Caco-2 (cell line): ENCODE results near the gene GPBP1L1. TPM values are rescaled to one million over a fixed set of nuclear protein-coding genes. Genes with fewer than 3 reads are reported as not detected.

Experiments
- BruUV-seq: library from RNA; stranded (reverse); fragments of 400-500 nt; replicated peaks from 2 replicates; lab custom pipeline; 2021; lab: Mats Ljungman, UMichigan
- CTCF ChIA-PET: fragments of 300-600 bp; sonication (Branson Sonifier 250); formaldehyde crosslinking; loops from one replicate; lab custom pipeline; 2022; ENCODE audit warnings: antibody characterized with exemption; lab: Charles Lee
- POLR2A ChIA-PET: fragments of 300-600 bp; sonication (Branson Sonifier 250); formaldehyde crosslinking; loops from one replicate; lab custom pipeline; 2022; ENCODE audit warnings: antibody characterized with exemption; lab: Charles Lee
- DNase-seq, 2 experiments: peaks; one replicate each; pipeline versions ENCODE4 v3.0.0 to v3.0.0-alpha.2; 2020 to 2022
- H3K27me3 ChIP-seq: replicated peaks from 2 replicates; pipeline ENCODE4 v1.6.0; 2011; ENCODE audit warnings: low read length; ENCODE audit not compliant: control insufficient read depth, insufficient read depth
- H3K36me3 ChIP-seq: 2 replicates; pipeline ENCODE4 v1.5.1; 2011; ENCODE audit warnings: low read length; ENCODE audit not compliant: control insufficient read depth, insufficient read depth
- H3K4me1 ChIP-seq: fragments of 250-450 bp; sonication (Bioruptor Pico); 2 replicates; pipeline ENCODE4 v1.5.1; 2020; ENCODE audit warnings: mild to moderate bottlenecking
- H3K4me3 ChIP-seq: 2 replicates; pipeline ENCODE4 v1.5.1; 2011; ENCODE audit warnings: low read depth, mild to moderate bottlenecking, control low read depth, low read length
- H3K9me3 ChIP-seq: fragments of 250-450 bp; sonication (Bioruptor Pico); 2 replicates; pipeline ENCODE4 v1.5.1; 2020; ENCODE audit warnings: mild to moderate bottlenecking, moderate library complexity
- H3K27ac Mint-ChIP-seq: one replicate; pipeline ENCODE4 v1.8.0; 2022; ENCODE audit warnings: mixed read lengths; ENCODE audit not compliant: unreplicated experiment
- H3K27me3 Mint-ChIP-seq: one replicate; pipeline ENCODE4 v1.8.0; 2022; ENCODE audit warnings: mixed read lengths; ENCODE audit not compliant: insufficient read depth, unreplicated experiment
- H3K36me3 Mint-ChIP-seq: one replicate; pipeline ENCODE4 v1.8.0; 2022; ENCODE audit warnings: mild to moderate bottlenecking, mixed read lengths; ENCODE audit not compliant: insufficient read depth, unreplicated experiment
- H3K4me1 Mint-ChIP-seq: one replicate; pipeline ENCODE4 v1.8.0; 2022; ENCODE audit warnings: low read depth, mixed read lengths; ENCODE audit not compliant: unreplicated experiment
- H3K4me3 Mint-ChIP-seq: one replicate; pipeline ENCODE4 v1.8.0; 2022; ENCODE audit warnings: mild to moderate bottlenecking, moderate library complexity, mixed read lengths; ENCODE audit not compliant: unreplicated experiment
- H3K9me3 Mint-ChIP-seq: one replicate; pipeline ENCODE4 v1.8.0; 2022; ENCODE audit warnings: mixed read lengths; ENCODE audit not compliant: unreplicated experiment
- intact Hi-C: fragments of 100-400 bp; cut with micrococcal nuclease; formaldehyde crosslinking; loops from one replicate; pipeline ENCODE4 v1.10.0; 2022; ENCODE audit not compliant: unreplicated experiment
- total RNA-seq: library from RNA; stranded (reverse); gene quantifications from 2 replicates; pipeline ENCODE4 v1.2.3, GENCODE V29; 2022
- TF ChIP-seq, protein P1 (sequence below), 2 experiments: fragments of 200-600 bp in 1 of 2; IDR thresholded peaks; 1 replicate in 1 of 2; 2 replicates in 1 of 2; pipeline versions ENCODE4 v1.5.1 to v1.8.0; 2011 to 2022; ENCODE audit warnings: antibody characterized with exemption in 1 of 2, control low read depth in 1 of 2, inconsistent platforms in 1 of 2, low read depth in 1 of 2, low read length in 1 of 2, mild to moderate bottlenecking in 1 of 2, moderate library complexity in 1 of 2; ENCODE audit not compliant: insufficient read depth in 1 of 2, severe bottlenecking in 1 of 2, unreplicated experiment in 1 of 2

Gene GPBP1L1
- total RNA-seq, 1 experiment from 2014 or later, result 61.8 TPM

- no peaks in the 10 kb centered on the region for H3K27me3 Mint-ChIP-seq
- BruUV-seq, result no TSS peak
- peaks cover 71% of the 10 kb centered on the region for H3K36me3 Mint-ChIP-seq
- H3K4me3 ChIP-seq, result no peak overlapping the region
- no peaks in the 10 kb centered on the region for H3K27me3 ChIP-seq
- ChIA-PET POLR2A (interaction anchor here (0.5 kb wide), 1 partner anchor 410 kb away, joined by 3 read pairs; no protein-coding TSS in a partner anchor), CTCF (no interaction called here)
- H3K9me3 Mint-ChIP-seq, result no peaks in the 10 kb centered on the region
- TF ChIP-seq, protein P1, sequence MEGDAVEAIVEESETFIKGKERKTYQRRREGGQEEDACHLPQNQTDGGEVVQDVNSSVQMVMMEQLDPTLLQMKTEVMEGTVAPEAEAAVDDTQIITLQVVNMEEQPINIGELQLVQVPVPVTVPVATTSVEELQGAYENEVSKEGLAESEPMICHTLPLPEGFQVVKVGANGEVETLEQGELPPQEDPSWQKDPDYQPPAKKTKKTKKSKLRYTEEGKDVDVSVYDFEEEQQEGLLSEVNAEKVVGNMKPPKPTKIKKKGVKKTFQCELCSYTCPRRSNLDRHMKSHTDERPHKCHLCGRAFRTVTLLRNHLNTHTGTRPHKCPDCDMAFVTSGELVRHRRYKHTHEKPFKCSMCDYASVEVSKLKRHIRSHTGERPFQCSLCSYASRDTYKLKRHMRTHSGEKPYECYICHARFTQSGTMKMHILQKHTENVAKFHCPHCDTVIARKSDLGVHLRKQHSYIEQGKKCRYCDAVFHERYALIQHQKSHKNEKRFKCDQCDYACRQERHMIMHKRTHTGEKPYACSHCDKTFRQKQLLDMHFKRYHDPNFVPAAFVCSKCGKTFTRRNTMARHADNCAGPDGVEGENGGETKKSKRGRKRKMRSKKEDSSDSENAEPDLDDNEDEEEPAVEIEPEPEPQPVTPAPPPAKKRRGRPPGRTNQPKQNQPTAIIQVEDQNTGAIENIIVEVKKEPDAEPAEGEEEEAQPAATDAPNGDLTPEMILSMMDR (IDR thresholded peaks at IDR 0.05; ENCODE audit: insufficient read depth in 1 of 2, low read depth in 1 of 2, low read length in 1 of 2, severe bottlenecking in 1 of 2, unreplicated experiment in 1 of 2), result no peak
- H3K4me3 Mint-ChIP-seq, result no peak overlapping the region
- H3K4me1 ChIP-seq, result no peaks in the 10 kb centered on the region
- H3K9me3 ChIP-seq, result no peaks in the 10 kb centered on the region
- H3K27ac Mint-ChIP-seq, result no peak overlapping the region
- H3K36me3 ChIP-seq, result no peaks in the 10 kb centered on the region
- no peak for DNase-seq
- intact Hi-C loops, result no loop called here
- H3K4me1 Mint-ChIP-seq, result peaks cover 7% of the 10 kb centered on the region
These were observed 91.9 kb downstream of the GPBP1L1 start for GRCh38 chr1:45594412-45594811.

GRCh38 chr1:45589861-45590260 lies 96.5 kb downstream of the GPBP1L1 start:
- Mint-ChIP-seq H3K27ac (no peak overlapping the region), H3K27me3 (no peaks in the 10 kb centered on the region), H3K36me3 (peaks cover 57% of the 10 kb centered on the region), H3K4me3 (no peak overlapping the region), H3K9me3 (no peaks in the 10 kb centered on the region), H3K4me1 (no peaks in the 10 kb centered on the region)
- no peaks in the 10 kb centered on the region for H3K36me3 ChIP-seq
- no peak for DNase-seq
- intact Hi-C loops, result no loop called here
- no peak overlapping the region for H3K4me3 ChIP-seq
- TF ChIP-seq, protein P1 (IDR thresholded peaks at IDR 0.05; ENCODE audit: insufficient read depth in 1 of 2, low read depth in 1 of 2, low read length in 1 of 2, severe bottlenecking in 1 of 2, unreplicated experiment in 1 of 2), result no peak
- no peaks in the 10 kb centered on the region for H3K9me3 ChIP-seq
- ChIA-PET POLR2A (no interaction called here), CTCF (no interaction called here)
- no TSS peak for BruUV-seq
- H3K27me3 ChIP-seq, result no peaks in the 10 kb centered on the region
- 0 out of 2 replicates have a peak, but pooled peaks cover 4% of the 10 kb centered on the region for H3K4me1 ChIP-seq

- ChIA-PET CTCF (no interaction called here), POLR2A (no interaction called here)
- H3K4me1 Mint-ChIP-seq, result no peaks in the 10 kb centered on the region
- Histone ChIP-seq H3K4me3 (no peak overlapping the region), H3K9me3 (no peaks in the 10 kb centered on the region), H3K27me3 (no peaks in the 10 kb centered on the region), H3K36me3 (no peaks in the 10 kb centered on the region), H3K4me1 (0 out of 2 replicates have a peak, but pooled peaks cover 4% of the 10 kb centered on the region)
- H3K9me3 Mint-ChIP-seq, result no peaks in the 10 kb centered on the region
- BruUV-seq, result no TSS peak
- no peak for DNase-seq
- intact Hi-C loops, result no loop called here
- H3K27ac Mint-ChIP-seq, result no peak overlapping the region
- H3K36me3 Mint-ChIP-seq, result peaks cover 54% of the 10 kb centered on the region
- no peak overlapping the region for H3K4me3 Mint-ChIP-seq
- H3K27me3 Mint-ChIP-seq, result no peaks in the 10 kb centered on the region
- TF ChIP-seq, protein P1 (IDR thresholded peaks at IDR 0.05; ENCODE audit: insufficient read depth in 1 of 2, low read depth in 1 of 2, low read length in 1 of 2, severe bottlenecking in 1 of 2, unreplicated experiment in 1 of 2), result no peak
These were observed 99.6 kb downstream of the GPBP1L1 start for GRCh38 chr1:45586769-45587168.
